Chondrocyte (in vitro differentiated cells): ENCODE measurements around the gene MCM3AP. TPM values are rescaled to one million over a fixed set of nuclear protein-coding genes. Genes with fewer than 3 reads are reported as not detected.

Experiments used
- DNase-seq: peaks from one replicate; pipeline ENCODE4 v3.0.0; 2021; ENCODE audit warnings: mixed read lengths, low spot score
- H3K27ac Mint-ChIP-seq: one replicate; pipeline ENCODE4 v1.8.0; 2021; ENCODE audit warnings: mild to moderate bottlenecking, moderate library complexity, mixed read lengths; ENCODE audit not compliant: unreplicated experiment
- H3K27me3 Mint-ChIP-seq: 2 replicates; pipeline ENCODE4 v1.8.0; 2021; ENCODE audit warnings: low read depth, mixed read lengths
- H3K36me3 Mint-ChIP-seq: 2 replicates; pipeline ENCODE4 v1.8.0; 2021; ENCODE audit warnings: low read depth, mixed read lengths
- H3K4me1 Mint-ChIP-seq: 2 replicates; pipeline ENCODE4 v1.8.0; 2021; ENCODE audit warnings: low read depth, mild to moderate bottlenecking, mixed read lengths
- H3K4me3 Mint-ChIP-seq: one replicate; pipeline ENCODE4 v1.8.0; 2021; ENCODE audit warnings: mild to moderate bottlenecking, moderate library complexity, mixed read lengths; ENCODE audit not compliant: unreplicated experiment
- H3K9me3 Mint-ChIP-seq: 2 replicates; pipeline ENCODE4 v1.8.0; 2021; ENCODE audit warnings: low read depth, mixed read lengths
- CTCF ChIP-seq: fragments of 200-600 bp; sonication (generic); IDR thresholded peaks from 2 replicates; pipeline ENCODE4 v1.5.0; 2021; ENCODE audit warnings: antibody characterized with exemption, mild to moderate bottlenecking, moderate library complexity
- total RNA-seq: library from RNA; stranded (reverse); gene quantifications from 3 replicates; pipeline ENCODE4 v1.2.1, GENCODE V29; 2021

MCM3AP gene
- total RNA-seq, 1 donor from 2014 or later, result 86.4 TPM

GRCh38 chr21:46193829-46194373, 91.5 kb downstream of the MCM3AP start:
- no peak overlapping the region for H3K27ac Mint-ChIP-seq
- H3K4me3 Mint-ChIP-seq, result no peak overlapping the region
- peaks cover 32% of the 10 kb centered on the region for H3K36me3 Mint-ChIP-seq
- H3K4me1 Mint-ChIP-seq, result peaks cover 22% of the 10 kb centered on the region
- H3K27me3 Mint-ChIP-seq, result no peaks in the 10 kb centered on the region
- DNase-seq, result peak; percentile 59
- TF ChIP-seq CTCF, result no peak
- H3K9me3 Mint-ChIP-seq, result no peaks in the 10 kb centered on the region

GRCh38 chr21:46191686-46192575, 93.5 kb downstream of the MCM3AP start:
- DNase-seq, result peak; percentile 72
- peaks cover 27% of the 10 kb centered on the region for H3K36me3 Mint-ChIP-seq
- H3K9me3 Mint-ChIP-seq, result no peaks in the 10 kb centered on the region
- no peaks in the 10 kb centered on the region for H3K27me3 Mint-ChIP-seq
- no peak overlapping the region for H3K27ac Mint-ChIP-seq
- TF ChIP-seq CTCF, result no peak
- H3K4me1 Mint-ChIP-seq, result peaks cover 34% of the 10 kb centered on the region
- no peak overlapping the region for H3K4me3 Mint-ChIP-seq

- Mint-ChIP-seq H3K4me3 (no peak overlapping the region), H3K9me3 (no peaks in the 10 kb centered on the region), H3K27me3 (no peaks in the 10 kb centered on the region), H3K27ac (peak overlapping the region; percentile 36), H3K4me1 (peaks cover 34% of the 10 kb centered on the region), H3K36me3 (peaks cover 25% of the 10 kb centered on the region)
- peak; percentile 59 for DNase-seq
- TF ChIP-seq CTCF, result no peak
These were observed 94.1 kb downstream of the MCM3AP start for GRCh38 chr21:46191257-46191685.

- Mint-ChIP-seq H3K4me1 (peaks cover 36% of the 10 kb centered on the region), H3K9me3 (no peaks in the 10 kb centered on the region), H3K4me3 (no peak overlapping the region), H3K36me3 (peaks cover 23% of the 10 kb centered on the region), H3K27ac (no peak overlapping the region), H3K27me3 (no peaks in the 10 kb centered on the region)
- peak; percentile 79 for DNase-seq
- no peak for TF ChIP-seq CTCF
These were observed 94.8 kb downstream of the MCM3AP start for GRCh38 chr21:46190491-46191131.

GRCh38 chr21:46189959-46190490, 95.4 kb downstream of the MCM3AP start:
- no peak overlapping the region for H3K27ac Mint-ChIP-seq
- H3K9me3 Mint-ChIP-seq, result no peaks in the 10 kb centered on the region
- no peaks in the 10 kb centered on the region for H3K27me3 Mint-ChIP-seq
- DNase-seq, result peak; percentile 79
- no peak overlapping the region for H3K4me3 Mint-ChIP-seq
- TF ChIP-seq CTCF, result no peak
- H3K4me1 Mint-ChIP-seq, result peaks cover 41% of the 10 kb centered on the region
- peaks cover 22% of the 10 kb centered on the region for H3K36me3 Mint-ChIP-seq
